NT2/D1 (cell line): Measurements from ENCODE around the gene ERMARD.

Experiments used
- SUZ12 ChIP-seq: IDR thresholded peaks from 2 replicates; pipeline ENCODE4 v1.6.1; 2011; ENCODE audit not compliant: insufficient read length, insufficient read depth; ENCODE audit errors: extremely low read depth
- YY1 ChIP-seq: IDR thresholded peaks from 2 replicates; pipeline ENCODE4 v1.6.1; 2011; ENCODE audit not compliant: insufficient read length, insufficient read depth
- ZNF274 ChIP-seq: IDR thresholded peaks from 2 replicates; pipeline ENCODE4 v1.6.1; 2011; ENCODE audit warnings: mild to moderate bottlenecking, low read depth, low read length

GRCh38 chr6:169729961-169730360, 21.5 kb upstream of the ERMARD start:
- no peak for TF ChIP-seq YY1
- no peak for TF ChIP-seq ZNF274
- TF ChIP-seq SUZ12: no peak
